IMR-90 (cell line): ENCODE measurements around the gene IGF1. TPM values are rescaled to one million over a fixed set of nuclear protein-coding genes. Genes with fewer than 3 reads are reported as not detected.

Source experiments
- ATAC-seq: fragments of 200-7000 bp; cut with Tn5 transposase; 2 replicates; pipeline ENCODE4 v1.9.1; 2020; ENCODE audit warnings: low read depth, mild to moderate bottlenecking, moderate library complexity
- BruUV-seq: library from RNA; stranded (reverse); fragments of 400-500 nt; replicated peaks from 2 replicates; lab custom pipeline; 2021; lab: Mats Ljungman, UMichigan
- CTCF ChIA-PET: fragments of 300-600 bp; formaldehyde crosslinking; extraction: SDS; loops from one replicate; lab custom pipeline; 2021; ENCODE audit warnings: antibody characterized with exemption; lab: Yijun Ruan, JAX
- POLR2A ChIA-PET: fragments of 300-600 bp; sonication (Branson Sonifier 250); formaldehyde crosslinking; loops from one replicate; lab custom pipeline; 2022; ENCODE audit warnings: antibody characterized with exemption; ENCODE audit not compliant: unreplicated experiment; lab: Charles Lee
- DNase-seq: peaks from one replicate; pipeline ENCODE4 v3.0.0; 2013
- H2AFZ ChIP-seq: replicated peaks from 2 replicates; pipeline ENCODE3; 2013; ENCODE audit warnings: low read length, mild to moderate bottlenecking; ENCODE audit not compliant: poor library complexity
- H2AK5ac ChIP-seq: 2 replicates; pipeline ENCODE4 v1.6.1; 2013; ENCODE audit warnings: low read depth, low read length, inconsistent platforms
- H2AK9ac ChIP-seq: replicated peaks from 2 replicates; pipeline ENCODE3; 2013; ENCODE audit warnings: mild to moderate bottlenecking, low read depth, low read length, moderate library complexity; ENCODE audit not compliant: poor library complexity
- H2BK120ac ChIP-seq: 2 replicates; pipeline ENCODE4 v1.6.1; 2013; ENCODE audit warnings: low read depth, low read length, inconsistent platforms
- H2BK15ac ChIP-seq: 3 replicates; pipeline ENCODE4 v1.6.1; 2013; ENCODE audit warnings: low read depth, low read length, inconsistent platforms
- H2BK20ac ChIP-seq: 2 replicates; pipeline ENCODE4 v1.6.1; 2013; ENCODE audit warnings: low read depth, mild to moderate bottlenecking, inconsistent platforms, low read length, moderate library complexity
- H2BK5ac ChIP-seq: 2 replicates; pipeline ENCODE4 v1.6.1; 2013; ENCODE audit warnings: mild to moderate bottlenecking, low read depth, low read length, inconsistent platforms; ENCODE audit not compliant: poor library complexity, severe bottlenecking
- H3K14ac ChIP-seq: replicated peaks from 2 replicates; pipeline ENCODE4 v1.6.1; 2013; ENCODE audit warnings: low read depth, low read length, inconsistent platforms
- H3K18ac ChIP-seq: 2 replicates; pipeline ENCODE4 v1.6.1; 2013; ENCODE audit warnings: low read depth, low read length, control low read depth
- H3K23ac ChIP-seq: 2 replicates; pipeline ENCODE4 v1.6.1; 2013; ENCODE audit warnings: low read depth, low read length, inconsistent platforms
- H3K27ac ChIP-seq: 2 replicates; pipeline ENCODE4 v1.5.1; 2013; ENCODE audit warnings: mild to moderate bottlenecking, control low read depth, low read length; ENCODE audit not compliant: insufficient read depth
- H3K27me3 ChIP-seq: 2 replicates; pipeline ENCODE4 v1.6.1; 2013; ENCODE audit warnings: low read length; ENCODE audit not compliant: control insufficient read depth, insufficient read depth
- H3K36me3 ChIP-seq: 2 replicates; pipeline ENCODE4 v1.6.1; 2013; ENCODE audit warnings: low read length, mixed read lengths; ENCODE audit not compliant: control insufficient read depth, insufficient read depth
- H3K4ac ChIP-seq: 2 replicates; pipeline ENCODE4 v1.6.1; 2013; ENCODE audit warnings: low read depth, low read length, inconsistent platforms
- H3K4me1 ChIP-seq: 2 replicates; pipeline ENCODE4 v1.6.1; 2013; ENCODE audit warnings: low read length, mixed read lengths; ENCODE audit not compliant: control insufficient read depth, insufficient read depth
- H3K4me2 ChIP-seq: 2 replicates; pipeline ENCODE4 v1.6.1; 2013; ENCODE audit warnings: low read depth, mild to moderate bottlenecking, control low read depth, low read length, moderate library complexity
- H3K4me3 ChIP-seq: 2 replicates; pipeline ENCODE4 v1.5.1; 2013; ENCODE audit warnings: low read depth, mild to moderate bottlenecking, control low read depth, low read length, moderate library complexity; ENCODE audit not compliant: insufficient read depth
- H3K56ac ChIP-seq: 2 replicates; pipeline ENCODE4 v1.6.1; 2013; ENCODE audit warnings: low read length, inconsistent platforms; ENCODE audit not compliant: insufficient read depth; ENCODE audit errors: extremely low read depth
- H3K79me1 ChIP-seq, 2 experiments: 2 replicates each; pipeline ENCODE4 v1.6.1; 2013; ENCODE audit warnings: low read length in 2 of 2, inconsistent platforms in 1 of 2, low read depth in 1 of 2
- H3K9ac ChIP-seq: 2 replicates; pipeline ENCODE4 v1.6.1; 2013; ENCODE audit warnings: low read depth, low read length, control low read depth
- H3K9me1 ChIP-seq: 2 replicates; pipeline ENCODE4 v1.6.1; 2013; ENCODE audit warnings: low read length, inconsistent platforms; ENCODE audit not compliant: insufficient read depth
- H3K9me3 ChIP-seq: 2 replicates; pipeline ENCODE4 v1.6.1; 2013; ENCODE audit warnings: low read length; ENCODE audit not compliant: control insufficient read depth, insufficient read depth
- H4K20me1 ChIP-seq: 2 replicates; pipeline ENCODE4 v1.6.1; 2013; ENCODE audit warnings: low read length, inconsistent platforms; ENCODE audit not compliant: insufficient read depth
- H4K5ac ChIP-seq: 2 replicates; pipeline ENCODE4 v1.6.1; 2013; ENCODE audit warnings: mild to moderate bottlenecking, low read depth, low read length, control low read depth
- H4K8ac ChIP-seq, 2 experiments: 2 replicates each; pipeline ENCODE4 v1.6.1; 2013; ENCODE audit warnings: low read depth in 2 of 2, low read length in 2 of 2, control low read depth in 1 of 2, inconsistent platforms in 1 of 2
- H4K91ac ChIP-seq: 2 replicates; pipeline ENCODE4 v1.6.1; 2013; ENCODE audit warnings: low read depth, low read length, inconsistent platforms; ENCODE audit not compliant: insufficient read depth
- BHLHE40 ChIP-seq: fragments of 150-350 bp; IDR thresholded peaks from 2 replicates; pipeline ENCODE4 v1.6.1; 2016; ENCODE audit warnings: mild to moderate bottlenecking, low read depth, low read length
- CTCF ChIP-seq: conservative IDR thresholded peaks from 2 replicates; pipeline ENCODE4 v1.5.1; 2012; ENCODE audit warnings: mild to moderate bottlenecking, low read depth, low read length, improper control_type of control experiment
- RCOR1 ChIP-seq: IDR thresholded peaks from 2 replicates; pipeline ENCODE4 v1.6.1; 2012; ENCODE audit warnings: mild to moderate bottlenecking, low read length, improper control_type of control experiment; ENCODE audit not compliant: insufficient replicate concordance
- RFX5 ChIP-seq: IDR thresholded peaks from 2 replicates; pipeline ENCODE4 v1.8.0; 2012; ENCODE audit warnings: low read depth, mild to moderate bottlenecking, low read length, moderate library complexity
- SMC3 ChIP-seq: fragments of 150-350 bp; IDR thresholded peaks from 2 replicates; pipeline ENCODE4 v1.6.1; 2016; ENCODE audit warnings: low read depth, mild to moderate bottlenecking, antibody characterized with exemption, low read length, moderate library complexity
- WGBS, 2 experiments: methylation state at CpG; one replicate each; pipeline versions ENCODE4 v1.1.5 to v1.1.7; 2013; ENCODE audit warnings: missing lambda C conversion rate in 2 of 2; ENCODE audit not compliant: insufficient read length in 1 of 2; ENCODE audit errors: extremely low coverage in 2 of 2; 5-methylcytosine and 5-hydroxymethylcytosine counted together
- dilution Hi-C: fragments of 300-500 bp; cut with HindIII; formaldehyde crosslinking; loops from one replicate; pipeline ENCODE4 v1.14.3; 2018; ENCODE audit warnings: low sequenced_read_pairs; ENCODE audit not compliant: unreplicated experiment
- in situ Hi-C: fragments of 300-500 bp; cut with MboI; formaldehyde crosslinking; loops from 3 replicates; pipeline ENCODE4 v1.14.3; 2019; ENCODE audit warnings: low sequenced_read_pairs, inconsistent platforms, mixed read lengths
- intact Hi-C: fragments of 100-400 bp; cut with micrococcal nuclease; formaldehyde crosslinking; loops from 2 replicates; pipeline ENCODE4 v1.10.0; 2022
- polyA plus RNA-seq, 3 experiments: library from polyadenylated mRNA; depleted of rRNA; stranded (reverse); fragments of >200 nt; gene quantifications; 2 replicates each; pipeline ENCODE4 v1.2.3, GENCODE V29; 2012; ENCODE audit warnings: low replicate concordance in 1 of 3
- total RNA-seq: library from RNA; depleted of rRNA; stranded (reverse); fragments of >200 nt; gene quantifications from 2 replicates; pipeline ENCODE4 v1.2.3, GENCODE V29; 2012

The IGF1 gene
- total and polyA plus RNA-seq, 2 of the 4 experiments (the other 2 are of a cell fraction): under 0.01 to 0.12 TPM

GRCh38 chr12:102401087-102401486 lies 79.3 kb downstream of the IGF1 start:
- no peak overlapping the region for H3K14ac ChIP-seq
- no peak overlapping the region for H4K91ac ChIP-seq
- H4K5ac ChIP-seq: no peak overlapping the region
- ATAC-seq: no peak
- in situ Hi-C loops: no loop called here
- H3K27me3 ChIP-seq: no peaks in the 10 kb centered on the region
- H3K4ac ChIP-seq: no peak overlapping the region
- H3K9me1 ChIP-seq: no peaks in the 10 kb centered on the region
- no peak overlapping the region for H2BK120ac ChIP-seq
- no peak overlapping the region for H3K4me3 ChIP-seq
- dilution Hi-C loops: no loop called here
- WGBS, 2 experiments: no CpG with 5 or more reads among the region's 2 CpGs
- no peak overlapping the region for H3K23ac ChIP-seq
- no peak overlapping the region for H3K56ac ChIP-seq
- H3K79me1 ChIP-seq: no peaks in the 10 kb centered on the region
- H2AK9ac ChIP-seq: no peak overlapping the region
- ChIA-PET CTCF (interaction anchor here (0.7 kb wide), 1 partner anchor 808 kb away, joined by 3 read pairs; no protein-coding TSS in a partner anchor), POLR2A (no interaction called here)
- H2BK20ac ChIP-seq: no peak overlapping the region
- no peak overlapping the region for H3K4me2 ChIP-seq
- no peak overlapping the region for H2BK5ac ChIP-seq
- peaks cover 4% of the 10 kb centered on the region for H3K4me1 ChIP-seq
- no peak overlapping the region for H3K18ac ChIP-seq
- H2AK5ac ChIP-seq: no peak overlapping the region
- no peak overlapping the region for H2BK15ac ChIP-seq
- intact Hi-C loops: no loop called here
- no peak overlapping the region for H3K27ac ChIP-seq
- H4K20me1 ChIP-seq: no peaks in the 10 kb centered on the region
- no peaks in the 10 kb centered on the region for H3K36me3 ChIP-seq
- H2AFZ ChIP-seq: no peak overlapping the region
- TF ChIP-seq BHLHE40 (no peak), RCOR1 (no peak), SMC3 (no peak), CTCF (no peak), RFX5 (no peak)
- no peak overlapping the region for H3K9ac ChIP-seq
- DNase-seq: no peak
- no peaks in the 10 kb centered on the region for H3K9me3 ChIP-seq
- no TSS peak for BruUV-seq
- no peak overlapping the region for H4K8ac ChIP-seq
